Mesenchymal stem cell (in vitro differentiated cells and primary cell): Measurements from ENCODE around the gene CCL27.

Experiments
- DNase-seq: peaks from one replicate; pipeline ENCODE4 v3.0.0-alpha.2; 2013
- H2AFZ ChIP-seq: one replicate; pipeline ENCODE4 v1.6.1; 2013; ENCODE audit warnings: low read depth, mild to moderate bottlenecking, control low read depth, inconsistent platforms, low read length, moderate library complexity
- H2AK5ac ChIP-seq: 2 replicates; pipeline ENCODE4 v1.6.1; 2013; ENCODE audit warnings: low read length, moderate library complexity, mild to moderate bottlenecking, inconsistent platforms; ENCODE audit not compliant: severe bottlenecking
- H2BK120ac ChIP-seq: one replicate; pipeline ENCODE4 v1.6.1; 2013; ENCODE audit warnings: low read depth, mild to moderate bottlenecking, inconsistent platforms, low read length, moderate library complexity
- H2BK12ac ChIP-seq, 2 experiments: one replicate each; pipeline ENCODE4 v1.6.1; 2013; ENCODE audit warnings: inconsistent platforms in 2 of 2, low read length in 2 of 2, mild to moderate bottlenecking in 2 of 2, moderate library complexity in 2 of 2, control low read depth in 1 of 2
- H2BK15ac ChIP-seq: one replicate; pipeline ENCODE4 v1.6.1; 2013; ENCODE audit warnings: mild to moderate bottlenecking, low read depth, inconsistent platforms; ENCODE audit not compliant: poor library complexity, severe bottlenecking
- H2BK5ac ChIP-seq: 2 replicates; pipeline ENCODE4 v1.6.1; 2013; ENCODE audit warnings: low read depth, mild to moderate bottlenecking, low read length, control low read depth, inconsistent platforms; ENCODE audit not compliant: poor library complexity, severe bottlenecking
- H3K14ac ChIP-seq, 2 experiments: one replicate each; pipeline ENCODE4 v1.6.1; 2013; ENCODE audit warnings: inconsistent platforms in 2 of 2, low read length in 2 of 2, control low read depth in 1 of 2, mild to moderate bottlenecking in 1 of 2, moderate library complexity in 1 of 2
- H3K18ac ChIP-seq, 2 experiments: one replicate each; pipeline ENCODE4 v1.6.1; 2013; ENCODE audit warnings: inconsistent platforms in 2 of 2, low read length in 2 of 2, control low read depth in 1 of 2, low read depth in 1 of 2, mild to moderate bottlenecking in 1 of 2
- H3K23ac ChIP-seq, 2 experiments: one replicate each; pipeline ENCODE4 v1.6.1; 2013; ENCODE audit warnings: inconsistent platforms in 2 of 2, low read length in 2 of 2, mild to moderate bottlenecking in 2 of 2, moderate library complexity in 2 of 2, control low read depth in 1 of 2
- H3K27ac ChIP-seq: 2 replicates; pipeline ENCODE4 v1.5.1; 2013; ENCODE audit warnings: mild to moderate bottlenecking, moderate library complexity, low read length, control low read depth, inconsistent platforms; ENCODE audit not compliant: poor library complexity, severe bottlenecking
- H3K27me3 ChIP-seq, 2 experiments: 2 replicates each; pipeline versions ENCODE4 v1.6.1 to v1.7.0; 2013; ENCODE audit warnings: low read length in 2 of 2, mild to moderate bottlenecking in 2 of 2, moderate library complexity in 2 of 2, control low read depth in 1 of 2, inconsistent platforms in 1 of 2; ENCODE audit not compliant: control insufficient read depth in 1 of 2, insufficient read depth in 1 of 2
- H3K36me3 ChIP-seq, 2 experiments: 2 replicates each; pipeline versions ENCODE4 v1.6.1 to v1.7.0; 2013; ENCODE audit warnings: low read length in 2 of 2, control low read depth in 1 of 2, inconsistent platforms in 1 of 2, low read depth in 1 of 2, mild to moderate bottlenecking in 1 of 2; ENCODE audit not compliant: insufficient read depth in 2 of 2, control insufficient read depth in 1 of 2
- H3K4ac ChIP-seq, 2 experiments: one replicate each; pipeline ENCODE4 v1.6.1; 2013; ENCODE audit warnings: inconsistent platforms in 2 of 2, low read length in 2 of 2, mild to moderate bottlenecking in 2 of 2, moderate library complexity in 2 of 2, control low read depth in 1 of 2, low read depth in 1 of 2
- H3K4me1 ChIP-seq: 2 replicates; pipeline ENCODE4 v1.6.1; 2013; ENCODE audit warnings: low read depth, low read length, control low read depth; ENCODE audit not compliant: control insufficient read depth, insufficient read depth
- H3K4me2 ChIP-seq: 2 replicates; pipeline ENCODE4 v1.6.1; 2013; ENCODE audit warnings: low read length, mild to moderate bottlenecking, inconsistent platforms; ENCODE audit not compliant: poor library complexity, severe bottlenecking
- H3K4me3 ChIP-seq, 2 experiments: 2 replicates each; pipeline versions ENCODE4 v1.5.1 to v1.7.0; 2013; ENCODE audit warnings: low read length in 2 of 2, mild to moderate bottlenecking in 2 of 2, control low read depth in 1 of 2, low read depth in 1 of 2; ENCODE audit not compliant: insufficient read depth in 1 of 2
- H3K79me1 ChIP-seq: replicated peaks from 2 replicates; pipeline ENCODE4 v1.6.1; 2013; ENCODE audit warnings: mild to moderate bottlenecking, control low read depth, low read length, inconsistent platforms; ENCODE audit not compliant: poor library complexity, severe bottlenecking
- H3K9ac ChIP-seq: 2 replicates; pipeline ENCODE4 v1.7.0; 2013; ENCODE audit warnings: mild to moderate bottlenecking, low read length, moderate library complexity
- H3K9me3 ChIP-seq: 2 replicates; pipeline ENCODE4 v1.7.0; 2013; ENCODE audit warnings: mild to moderate bottlenecking, low read length; ENCODE audit not compliant: control insufficient read depth
- H4K8ac ChIP-seq: one replicate; pipeline ENCODE4 v1.6.1; 2013; ENCODE audit warnings: inconsistent platforms, mild to moderate bottlenecking, low read length, moderate library complexity
- H4K91ac ChIP-seq: one replicate; pipeline ENCODE4 v1.6.1; 2013; ENCODE audit warnings: mild to moderate bottlenecking, low read length, inconsistent platforms
- WGBS: methylation state at CpG from one replicate; pipeline ENCODE4 v1.1.7; 2013; ENCODE audit warnings: mixed read lengths; 5-methylcytosine and 5-hydroxymethylcytosine counted together

The CCL27 gene

DNA sequence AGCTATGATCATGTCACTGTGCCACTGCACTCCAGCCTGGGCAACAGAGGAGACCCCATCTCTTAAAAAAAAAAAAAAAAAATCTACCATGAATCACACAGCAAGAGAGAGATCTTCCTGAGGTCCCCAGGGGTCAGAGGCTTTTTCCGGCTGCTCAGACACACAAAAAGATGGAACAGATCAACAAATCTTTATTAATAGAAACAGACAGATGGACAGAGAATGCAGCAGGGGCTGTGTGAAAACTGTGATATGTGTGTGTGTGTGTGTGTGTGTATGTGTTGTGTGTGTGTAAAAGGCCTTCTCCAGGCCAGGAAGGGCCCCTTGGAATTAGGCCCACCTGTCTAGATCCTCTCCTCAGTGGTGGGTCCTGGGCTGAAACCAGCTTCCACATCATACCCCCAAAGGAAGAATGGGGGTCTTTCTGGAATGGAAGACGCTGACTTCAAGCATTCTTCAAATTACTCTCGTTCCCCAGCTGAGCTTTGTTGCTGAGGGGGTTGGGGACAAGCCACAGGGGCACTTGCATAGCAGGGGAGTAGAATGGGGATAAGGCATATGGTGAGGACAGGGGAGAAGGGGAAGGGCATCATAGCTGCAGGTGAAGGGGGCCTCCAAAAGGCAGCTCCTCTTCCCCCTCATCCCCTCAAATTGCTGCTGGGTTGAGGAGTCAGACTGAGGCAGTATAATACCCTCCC is 27.8 kb downstream of the CCL27 start:
- H2BK15ac ChIP-seq = no peak overlapping the region

GRCh38 chr9:34633851-34634550 is 28.5 kb downstream of the CCL27 start:
- no peak overlapping the region for H3K14ac ChIP-seq
- H2AK5ac ChIP-seq = no peak overlapping the region
- no peak overlapping the region for H2BK12ac ChIP-seq
- no peak overlapping the region for H2BK120ac ChIP-seq
- no peak overlapping the region for H3K18ac ChIP-seq
- H3K4me2 ChIP-seq = no peak overlapping the region
- no peak overlapping the region for H4K8ac ChIP-seq
- H4K91ac ChIP-seq = peak overlapping the region; percentile 35
- no peak overlapping the region for H3K9ac ChIP-seq
- peak; percentile 71 for DNase-seq
- H2BK15ac ChIP-seq = no peak overlapping the region
- no peak overlapping the region for H3K4me3 ChIP-seq
- peaks cover 11 to 13% of the 10 kb centered on the region in 2 experiments for H3K36me3 ChIP-seq
- peaks cover 21 to 26% of the 10 kb centered on the region in 2 experiments for H3K27me3 ChIP-seq
- no peak overlapping the region for H3K27ac ChIP-seq
- peaks cover 24% of the 10 kb centered on the region for H3K4me1 ChIP-seq
- H3K23ac ChIP-seq = no peak overlapping the region
- no peak overlapping the region for H2AFZ ChIP-seq
- H2BK5ac ChIP-seq = no peak overlapping the region
- 0% methylated on average over 2 of the region's 3 CpGs for WGBS
- H3K9me3 ChIP-seq = no peaks in the 10 kb centered on the region
- peaks cover 22% of the 10 kb centered on the region for H3K79me1 ChIP-seq
- no peak overlapping the region for H3K4ac ChIP-seq

More for the DNA sequence above, 27.8 kb downstream of the CCL27 start:
- Histone ChIP-seq H3K14ac (no peak overlapping the region), H3K23ac (peak overlapping the region in 1 of 2 experiments; percentile 43), H2BK12ac (no peak overlapping the region), H3K4ac (no peak overlapping the region), H3K4me3 (no peak overlapping the region), H3K4me1 (peaks cover 19% of the 10 kb centered on the region), H2BK120ac (no peak overlapping the region), H3K18ac (no peak overlapping the region), H2BK5ac (no peak overlapping the region), H3K4me2 (no peak overlapping the region), H4K91ac (no peak overlapping the region), H2AFZ (no peak overlapping the region), H3K79me1 (peaks cover 22% of the 10 kb centered on the region), H3K9ac (peak overlapping the region; percentile 7), H3K36me3 (peaks cover 11 to 13% of the 10 kb centered on the region in 2 experiments), H3K27me3 (peaks cover 14 to 19% of the 10 kb centered on the region in 2 experiments), H3K27ac (no peak overlapping the region), H3K9me3 (no peaks in the 10 kb centered on the region), H4K8ac (no peak overlapping the region), H2AK5ac (no peak overlapping the region)
- no peak for DNase-seq
- WGBS = 96% methylated on average over 2 of the region's 3 CpGs

GRCh38 chr9:34633166-34633565 is 29.3 kb downstream of the CCL27 start:
- no peak overlapping the region for H2BK15ac ChIP-seq
- peaks cover 11 to 13% of the 10 kb centered on the region in 2 experiments for H3K36me3 ChIP-seq
- no peak overlapping the region for H3K27ac ChIP-seq
- no peak overlapping the region for H2AK5ac ChIP-seq
- H3K4me2 ChIP-seq = no peak overlapping the region
- H3K14ac ChIP-seq = no peak overlapping the region
- no peaks in the 10 kb centered on the region for H3K9me3 ChIP-seq
- WGBS = 65% methylated on average over 3 of the region's 5 CpGs
- H3K18ac ChIP-seq = no peak overlapping the region
- H3K4me1 ChIP-seq = peaks cover 27% of the 10 kb centered on the region
- no peak overlapping the region for H4K8ac ChIP-seq
- DNase-seq = no peak
- H3K79me1 ChIP-seq = peaks cover 22% of the 10 kb centered on the region
- H3K4me3 ChIP-seq = no peak overlapping the region
- no peak overlapping the region for H2BK5ac ChIP-seq
- H2BK120ac ChIP-seq = no peak overlapping the region
- no peak overlapping the region for H2BK12ac ChIP-seq
- no peak overlapping the region for H3K9ac ChIP-seq
- H4K91ac ChIP-seq = no peak overlapping the region
- no peak overlapping the region for H3K4ac ChIP-seq
- no peak overlapping the region for H3K23ac ChIP-seq
- peaks cover 27 to 31% of the 10 kb centered on the region in 2 experiments for H3K27me3 ChIP-seq
- H2AFZ ChIP-seq = no peak overlapping the region

DNA sequence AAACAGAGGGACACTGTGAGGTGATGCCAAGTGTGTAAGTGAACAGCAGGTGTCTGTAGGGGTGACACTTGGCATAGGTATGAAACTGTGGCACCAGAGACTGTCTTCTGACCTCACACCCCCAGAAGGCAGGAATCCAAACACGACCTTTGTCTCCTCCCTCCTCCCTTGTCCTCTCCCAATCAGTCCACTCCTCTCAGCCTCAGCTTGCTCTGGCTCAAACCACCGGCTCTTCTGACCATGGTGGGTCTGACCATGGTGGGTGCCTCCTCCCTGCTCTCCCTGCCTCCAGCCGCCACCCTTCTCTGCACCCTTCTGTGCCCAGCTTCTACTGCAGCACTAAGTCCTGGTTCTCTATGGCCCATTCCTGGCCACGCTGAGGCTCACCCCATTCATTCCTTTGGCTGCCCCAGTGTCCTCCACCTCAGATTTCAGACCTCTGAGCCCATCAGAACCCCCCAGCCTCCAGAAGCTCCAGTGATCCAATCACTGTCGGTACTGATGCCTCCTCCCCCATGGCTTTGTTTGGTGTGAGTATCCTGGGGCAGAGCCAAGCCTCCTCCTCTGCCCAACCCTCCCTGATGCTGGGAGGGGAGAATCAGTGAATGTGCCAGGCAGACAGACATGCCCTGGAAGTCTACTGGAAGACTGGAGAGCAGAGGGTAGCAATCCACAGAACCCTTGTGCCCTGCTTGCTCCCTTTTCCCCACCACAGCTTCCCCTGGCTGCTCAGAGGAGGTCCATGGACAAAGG is 31.9 kb downstream of the CCL27 start:
- Histone ChIP-seq H2BK5ac (no peak overlapping the region), H3K27me3 (peaks cover 53 to 57% of the 10 kb centered on the region in 2 experiments), H3K79me1 (peaks cover 9% of the 10 kb centered on the region), H2BK120ac (no peak overlapping the region), H3K4me3 (peak overlapping the region in 1 of 2 experiments; percentile 23), H3K9me3 (no peaks in the 10 kb centered on the region), H3K36me3 (peaks cover 9 to 11% of the 10 kb centered on the region in 2 experiments), H4K8ac (no peak overlapping the region), H3K27ac (no peak overlapping the region), H4K91ac (no peak overlapping the region), H2AFZ (no peak overlapping the region), H3K4ac (no peak overlapping the region), H2BK12ac (no peak overlapping the region), H3K9ac (no peak overlapping the region), H3K18ac (no peak overlapping the region), H2BK15ac (no peak overlapping the region), H3K14ac (no peak overlapping the region), H3K23ac (no peak overlapping the region), H2AK5ac (no peak overlapping the region), H3K4me1 (peaks cover 11% of the 10 kb centered on the region), H3K4me2 (no peak overlapping the region)
- DNase-seq = no peak
- WGBS = 56% methylated on average over 5 of the region's 5 CpGs
